GM12878 (cell line): Measurements from ENCODE around the gene WFIKKN1. TPM values are rescaled to one million over a fixed set of nuclear protein-coding genes. Genes with fewer than 3 reads are reported as not detected.
A peak's percentile ranks its signal among the peaks of the same experiment; 100 is the strongest.

ENCODE experiments used
- ATAC-seq: fragments of 200-7000 bp; cut with Tn5 transposase; 3 replicates; pipeline ENCODE4 v1.9.1; 2020; ENCODE audit warnings: mild to moderate bottlenecking, moderate library complexity
- BruUV-seq: library from RNA; stranded (reverse); fragments of 400-500 nt; replicated peaks from 2 replicates; lab custom pipeline; 2021; lab: Mats Ljungman, UMichigan
- CTCF ChIA-PET: fragments of 300-600 bp; sonication (Branson Sonifier 250); formaldehyde crosslinking; extraction: SDS; loops from one replicate; lab custom pipeline; 2021; ENCODE audit warnings: inconsistent platforms; lab: Yijun Ruan, JAX
- POLR2A ChIA-PET: fragments of 350-600 bp; formaldehyde crosslinking; extraction: SDS; loops from one replicate; lab custom pipeline; 2021; ENCODE audit warnings: inconsistent platforms; lab: Charles Lee
- RAD21 ChIA-PET: fragments of 300-600 bp; sonication (Branson Sonifier 250); formaldehyde crosslinking; loops from one replicate; lab custom pipeline; 2023; ENCODE audit warnings: antibody characterized with exemption; ENCODE audit not compliant: unreplicated experiment; lab: Charles Lee
- SMC1A ChIA-PET: fragments of 300-600 bp; sonication (Branson Sonifier 250); formaldehyde crosslinking; loops from one replicate; lab custom pipeline; 2023; ENCODE audit not compliant: unreplicated experiment, uncharacterized antibody; lab: Charles Lee
- DNase-seq: peaks from one replicate; pipeline ENCODE4 v3.0.0-alpha.2; 2011; ENCODE audit warnings: low read depth, low spot score
- FAIRE-seq: peaks from 3 replicates; lab custom pipeline; 2011; peaks lifted over from hg19 to GRCh38; lab: Jason Lieb, UNC
- H2AFZ ChIP-seq: 2 replicates; pipeline ENCODE4 v1.6.0; 2011; ENCODE audit warnings: low read depth, low read length, control low read depth; ENCODE audit not compliant: control insufficient read depth
- H3K27ac ChIP-seq: 2 replicates; pipeline ENCODE4 v1.5.1; 2011; ENCODE audit warnings: control low read depth; ENCODE audit not compliant: control insufficient read depth, insufficient read depth
- H3K27me3 ChIP-seq, 2 experiments: replicated peaks in 1 of 2; 2 replicates each; pipeline versions ENCODE4 v1.6.0 to v1.6.1; 2011; ENCODE audit warnings: low read length in 1 of 2; ENCODE audit not compliant: control insufficient read depth in 2 of 2, insufficient read depth in 2 of 2
- H3K36me3 ChIP-seq, 2 experiments: 2 replicates each; pipeline ENCODE4 v1.5.1; 2011; ENCODE audit warnings: low read length in 1 of 2; ENCODE audit not compliant: control insufficient read depth in 2 of 2, insufficient read depth in 2 of 2
- H3K4me1 ChIP-seq: 2 replicates; pipeline ENCODE4 v1.6.1; 2011; ENCODE audit warnings: mild to moderate bottlenecking, low read length, moderate library complexity, mixed read lengths; ENCODE audit not compliant: control insufficient read depth, insufficient read depth
- H3K4me2 ChIP-seq: 2 replicates; pipeline ENCODE4 v1.6.0; 2011; ENCODE audit warnings: control low read depth; ENCODE audit not compliant: control insufficient read depth, insufficient read depth
- H3K4me3 ChIP-seq: fragments of 200-600 bp; sonication (generic); 2 replicates; pipeline ENCODE4 v1.5.1; 2016
- H3K79me2 ChIP-seq: 2 replicates; pipeline ENCODE4 v1.6.0; 2011; ENCODE audit warnings: low read length; ENCODE audit not compliant: control insufficient read depth, insufficient read depth
- H3K9ac ChIP-seq: 2 replicates; pipeline ENCODE4 v1.8.0; 2011; ENCODE audit warnings: low read length, control low read depth, mixed read lengths; ENCODE audit not compliant: control insufficient read depth, insufficient read depth
- H3K9me3 ChIP-seq: replicated peaks from 3 replicates; pipeline ENCODE4 v1.5.1; 2011; ENCODE audit warnings: mild to moderate bottlenecking, low read length; ENCODE audit not compliant: control insufficient read depth, insufficient read depth
- H4K20me1 ChIP-seq: 2 replicates; pipeline ENCODE4 v1.6.0; 2011; ENCODE audit not compliant: control insufficient read depth, insufficient read depth
- CHD4 ChIP-seq: fragments of 200-600 bp; sonication (generic); IDR thresholded peaks from 2 replicates; pipeline ENCODE4 v1.6.1; 2016; ENCODE audit warnings: mild to moderate bottlenecking
- NFYA ChIP-seq: IDR thresholded peaks from 2 replicates; pipeline ENCODE4 v1.6.1; 2011; ENCODE audit warnings: low read depth, mild to moderate bottlenecking, low read length, improper control_type of control experiment, borderline replicate concordance
- POLR2A ChIP-seq: IDR thresholded peaks from 2 replicates; pipeline ENCODE4 v1.6.1; 2011; ENCODE audit warnings: low read depth, mild to moderate bottlenecking, low read length
- SMAD1 ChIP-seq: fragments of 450-650 bp; IDR thresholded peaks from 2 replicates; pipeline ENCODE4 v1.6.1; 2018; ENCODE audit warnings: mild to moderate bottlenecking, low read depth; ENCODE audit not compliant: partially characterized antibody
- SMC3 ChIP-seq: IDR thresholded peaks from 2 replicates; pipeline ENCODE4 v1.6.1; 2011; ENCODE audit warnings: low read length, improper control_type of control experiment, borderline replicate concordance
- WGBS: methylation state at CpG from one replicate; pipeline ENCODE4 v1.1.6; 2016; ENCODE audit warnings: low lambda C conversion rate; ENCODE audit not compliant: insufficient replicate concordance, insufficient coverage; ENCODE audit errors: missing lambda C conversion rate; 5-methylcytosine and 5-hydroxymethylcytosine counted together
- in situ Hi-C: fragments of 300-500 bp; cut with MboI; formaldehyde crosslinking; loops from 9 replicates; pipeline ENCODE4 v1.14.3; 2018; ENCODE audit warnings: mixed read lengths
- intact Hi-C: fragments of 100-400 bp; cut with micrococcal nuclease; formaldehyde crosslinking; loops from one replicate; pipeline ENCODE4 v1.14.2; 2022; ENCODE audit not compliant: unreplicated experiment
- polyA plus RNA-seq, 11 experiments: library from polyadenylated mRNA; depleted of rRNA in 4 of 11; unstranded in 6 of 11; stranded (reverse) in 5 of 11; fragments of >200 nt; fragmentation: Nextera tagmentation in 4 of 11; fragmentation: Illumina TruSeq in 1 of 11; extraction: Ambion mirVana in 4 of 11; extraction: Trizol in 1 of 11; gene quantifications; 1 replicate in 1 of 11; 2 replicates in 10 of 11; pipeline versions ENCODE4 v1.2.1 to v1.2.3, GENCODE V29; 2011 to 2016; ENCODE audit warnings: inconsistent platforms in 2 of 11, missing spikeins in 2 of 11, low read depth in 1 of 11
- total RNA-seq, 4 experiments: library from RNA; depleted of rRNA in 3 of 4; stranded (reverse); fragments of >200 nt in 3 of 4; fragmentation: Illumina TruSeq in 1 of 4; extraction: Trizol in 1 of 4; gene quantifications; 2 replicates each; pipeline versions ENCODE4 v1.2.1 to v1.2.3, GENCODE V29; 2013 to 2021
- TF ChIP-seq, protein P1 (sequence below): fragments of 450-650 bp; IDR thresholded peaks from 2 replicates; pipeline ENCODE4 v1.6.1; 2016; ENCODE audit warnings: mild to moderate bottlenecking, moderate library complexity, borderline replicate concordance
- TF ChIP-seq, protein P2 (sequence below): fragments of 150-350 bp; IDR thresholded peaks from 2 replicates; pipeline ENCODE4 v1.6.1; 2014; ENCODE audit warnings: mild to moderate bottlenecking, low read depth, low read length
- TF ChIP-seq, protein P3 (sequence below): IDR thresholded peaks from 2 replicates; pipeline ENCODE4 v1.6.1; 2012; ENCODE audit warnings: mild to moderate bottlenecking, low read depth, low read length

Gene WFIKKN1
- total and polyA plus RNA-seq, 10 of the 15 experiments (the other 5 are each of a cell fraction or from before 2014, with no cell fraction given), result 0.01 to 0.41 (median 0.05) TPM; not detected in 2

DNA sequence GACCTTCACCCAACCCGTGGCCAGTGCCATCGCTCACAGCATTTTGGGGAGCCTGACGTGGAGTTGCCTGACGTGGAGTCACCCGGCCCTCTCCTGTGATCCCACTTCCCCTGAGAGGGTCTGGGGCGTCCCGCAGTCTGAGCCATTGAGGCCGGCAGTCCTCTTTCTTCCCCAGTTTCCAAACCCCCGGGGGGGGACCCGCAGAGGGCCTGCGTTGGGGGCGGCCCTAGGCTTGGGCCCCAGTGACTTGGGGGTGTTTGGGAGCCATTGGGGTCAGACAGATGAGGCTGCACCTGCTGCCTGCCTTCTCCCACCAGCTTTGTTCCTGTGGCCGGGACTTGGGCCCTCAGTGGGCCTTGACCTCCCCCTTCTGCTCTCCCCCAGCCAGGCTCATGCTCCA is 38.9 kb downstream of the WFIKKN1 start:
- Histone ChIP-seq H3K9me3 (no peaks in the 10 kb centered on the region), H3K79me2 (peaks cover 16% of the 10 kb centered on the region), H3K4me3 (no peak overlapping the region), H2AFZ (no peak overlapping the region), H3K36me3 (peaks cover 0 to 18% of the 10 kb centered on the region in 2 experiments; a peak in 3 of 4 replicates), H3K4me2 (no peak overlapping the region; the same call in 1 of the 2 replicates), H3K9ac (peak overlapping the region; percentile 97; the same call in 1 of the 2 replicates), H3K4me1 (peaks cover 2% of the 10 kb centered on the region; the same call in 1 of the 2 replicates), H3K27ac (no peak overlapping the region), H3K27me3 (no peaks in the 10 kb centered on the region), H4K20me1 (no peaks in the 10 kb centered on the region; the same call in 1 of the 2 replicates)
- ATAC-seq (no peak), FAIRE-seq (no peak), DNase-seq (no peak)
- no TSS peak for BruUV-seq
- in situ Hi-C loops (loop anchor here (10.0 kb wide), 1 partner anchor 275 kb away; the partner anchor contains the start of gene NME4), intact Hi-C loops (loop anchor here (10.0 kb wide), 1 partner anchor 275 kb away; the partner anchor contains the start of gene NME4)
- SMC1A ChIA-PET, result no interaction called here
- RAD21 ChIA-PET, result no interaction called here
- 90% methylated on average over 11 of the region's 13 CpGs for WGBS
- CTCF ChIA-PET, result interaction anchor here (1.6 kb wide), 1 partner anchor 10 kb away, joined by 3 read pairs; no protein-coding TSS in a partner anchor
- TF ChIP-seq POLR2A, result no peak
- TF ChIP-seq, protein P1, sequence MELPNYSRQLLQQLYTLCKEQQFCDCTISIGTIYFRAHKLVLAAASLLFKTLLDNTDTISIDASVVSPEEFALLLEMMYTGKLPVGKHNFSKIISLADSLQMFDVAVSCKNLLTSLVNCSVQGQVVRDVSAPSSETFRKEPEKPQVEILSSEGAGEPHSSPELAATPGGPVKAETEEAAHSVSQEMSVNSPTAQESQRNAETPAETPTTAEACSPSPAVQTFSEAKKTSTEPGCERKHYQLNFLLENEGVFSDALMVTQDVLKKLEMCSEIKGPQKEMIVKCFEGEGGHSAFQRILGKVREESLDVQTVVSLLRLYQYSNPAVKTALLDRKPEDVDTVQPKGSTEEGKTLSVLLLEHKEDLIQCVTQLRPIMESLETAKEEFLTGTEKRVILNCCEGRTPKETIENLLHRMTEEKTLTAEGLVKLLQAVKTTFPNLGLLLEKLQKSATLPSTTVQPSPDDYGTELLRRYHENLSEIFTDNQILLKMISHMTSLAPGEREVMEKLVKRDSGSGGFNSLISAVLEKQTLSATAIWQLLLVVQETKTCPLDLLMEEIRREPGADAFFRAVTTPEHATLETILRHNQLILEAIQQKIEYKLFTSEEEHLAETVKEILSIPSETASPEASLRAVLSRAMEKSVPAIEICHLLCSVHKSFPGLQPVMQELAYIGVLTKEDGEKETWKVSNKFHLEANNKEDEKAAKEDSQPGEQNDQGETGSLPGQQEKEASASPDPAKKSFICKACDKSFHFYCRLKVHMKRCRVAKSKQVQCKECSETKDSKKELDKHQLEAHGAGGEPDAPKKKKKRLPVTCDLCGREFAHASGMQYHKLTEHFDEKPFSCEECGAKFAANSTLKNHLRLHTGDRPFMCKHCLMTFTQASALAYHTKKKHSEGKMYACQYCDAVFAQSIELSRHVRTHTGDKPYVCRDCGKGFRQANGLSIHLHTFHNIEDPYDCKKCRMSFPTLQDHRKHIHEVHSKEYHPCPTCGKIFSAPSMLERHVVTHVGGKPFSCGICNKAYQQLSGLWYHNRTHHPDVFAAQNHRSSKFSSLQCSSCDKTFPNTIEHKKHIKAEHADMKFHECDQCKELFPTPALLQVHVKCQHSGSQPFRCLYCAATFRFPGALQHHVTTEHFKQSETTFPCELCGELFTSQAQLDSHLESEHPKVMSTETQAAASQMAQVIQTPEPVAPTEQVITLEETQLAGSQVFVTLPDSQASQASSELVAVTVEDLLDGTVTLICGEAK, result no peak
- TF ChIP-seq, protein P2, sequence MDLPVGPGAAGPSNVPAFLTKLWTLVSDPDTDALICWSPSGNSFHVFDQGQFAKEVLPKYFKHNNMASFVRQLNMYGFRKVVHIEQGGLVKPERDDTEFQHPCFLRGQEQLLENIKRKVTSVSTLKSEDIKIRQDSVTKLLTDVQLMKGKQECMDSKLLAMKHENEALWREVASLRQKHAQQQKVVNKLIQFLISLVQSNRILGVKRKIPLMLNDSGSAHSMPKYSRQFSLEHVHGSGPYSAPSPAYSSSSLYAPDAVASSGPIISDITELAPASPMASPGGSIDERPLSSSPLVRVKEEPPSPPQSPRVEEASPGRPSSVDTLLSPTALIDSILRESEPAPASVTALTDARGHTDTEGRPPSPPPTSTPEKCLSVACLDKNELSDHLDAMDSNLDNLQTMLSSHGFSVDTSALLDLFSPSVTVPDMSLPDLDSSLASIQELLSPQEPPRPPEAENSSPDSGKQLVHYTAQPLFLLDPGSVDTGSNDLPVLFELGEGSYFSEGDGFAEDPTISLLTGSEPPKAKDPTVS, result no peak
- TF ChIP-seq SMC3, result no peak
- TF ChIP-seq, protein P3, sequence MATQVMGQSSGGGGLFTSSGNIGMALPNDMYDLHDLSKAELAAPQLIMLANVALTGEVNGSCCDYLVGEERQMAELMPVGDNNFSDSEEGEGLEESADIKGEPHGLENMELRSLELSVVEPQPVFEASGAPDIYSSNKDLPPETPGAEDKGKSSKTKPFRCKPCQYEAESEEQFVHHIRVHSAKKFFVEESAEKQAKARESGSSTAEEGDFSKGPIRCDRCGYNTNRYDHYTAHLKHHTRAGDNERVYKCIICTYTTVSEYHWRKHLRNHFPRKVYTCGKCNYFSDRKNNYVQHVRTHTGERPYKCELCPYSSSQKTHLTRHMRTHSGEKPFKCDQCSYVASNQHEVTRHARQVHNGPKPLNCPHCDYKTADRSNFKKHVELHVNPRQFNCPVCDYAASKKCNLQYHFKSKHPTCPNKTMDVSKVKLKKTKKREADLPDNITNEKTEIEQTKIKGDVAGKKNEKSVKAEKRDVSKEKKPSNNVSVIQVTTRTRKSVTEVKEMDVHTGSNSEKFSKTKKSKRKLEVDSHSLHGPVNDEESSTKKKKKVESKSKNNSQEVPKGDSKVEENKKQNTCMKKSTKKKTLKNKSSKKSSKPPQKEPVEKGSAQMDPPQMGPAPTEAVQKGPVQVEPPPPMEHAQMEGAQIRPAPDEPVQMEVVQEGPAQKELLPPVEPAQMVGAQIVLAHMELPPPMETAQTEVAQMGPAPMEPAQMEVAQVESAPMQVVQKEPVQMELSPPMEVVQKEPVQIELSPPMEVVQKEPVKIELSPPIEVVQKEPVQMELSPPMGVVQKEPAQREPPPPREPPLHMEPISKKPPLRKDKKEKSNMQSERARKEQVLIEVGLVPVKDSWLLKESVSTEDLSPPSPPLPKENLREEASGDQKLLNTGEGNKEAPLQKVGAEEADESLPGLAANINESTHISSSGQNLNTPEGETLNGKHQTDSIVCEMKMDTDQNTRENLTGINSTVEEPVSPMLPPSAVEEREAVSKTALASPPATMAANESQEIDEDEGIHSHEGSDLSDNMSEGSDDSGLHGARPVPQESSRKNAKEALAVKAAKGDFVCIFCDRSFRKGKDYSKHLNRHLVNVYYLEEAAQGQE, result no peak
- no peak for TF ChIP-seq NFYA
- no peak for TF ChIP-seq SMAD1
- TF ChIP-seq CHD4, result no peak
- POLR2A ChIA-PET, result interaction anchor here (1.1 kb wide), 1 partner anchor 20 kb away, joined by 3 read pairs; no protein-coding TSS in a partner anchor
